Stimulated activated CD8-positive, alpha-beta memory T cell treated with anti-CD3 and anti-CD28 coated beads, Interleukin-12 subunit alpha, Interleukin-12 subunit beta, amount 100 ng/mL, for 4 hours (primary cell): ENCODE measurements around the gene GDNF.

Experiments used
- DNase-seq: peaks from one replicate; pipeline ENCODE4 v3.0.0-alpha.2; 2020; ENCODE audit warnings: low read depth

The GDNF gene

DNA sequence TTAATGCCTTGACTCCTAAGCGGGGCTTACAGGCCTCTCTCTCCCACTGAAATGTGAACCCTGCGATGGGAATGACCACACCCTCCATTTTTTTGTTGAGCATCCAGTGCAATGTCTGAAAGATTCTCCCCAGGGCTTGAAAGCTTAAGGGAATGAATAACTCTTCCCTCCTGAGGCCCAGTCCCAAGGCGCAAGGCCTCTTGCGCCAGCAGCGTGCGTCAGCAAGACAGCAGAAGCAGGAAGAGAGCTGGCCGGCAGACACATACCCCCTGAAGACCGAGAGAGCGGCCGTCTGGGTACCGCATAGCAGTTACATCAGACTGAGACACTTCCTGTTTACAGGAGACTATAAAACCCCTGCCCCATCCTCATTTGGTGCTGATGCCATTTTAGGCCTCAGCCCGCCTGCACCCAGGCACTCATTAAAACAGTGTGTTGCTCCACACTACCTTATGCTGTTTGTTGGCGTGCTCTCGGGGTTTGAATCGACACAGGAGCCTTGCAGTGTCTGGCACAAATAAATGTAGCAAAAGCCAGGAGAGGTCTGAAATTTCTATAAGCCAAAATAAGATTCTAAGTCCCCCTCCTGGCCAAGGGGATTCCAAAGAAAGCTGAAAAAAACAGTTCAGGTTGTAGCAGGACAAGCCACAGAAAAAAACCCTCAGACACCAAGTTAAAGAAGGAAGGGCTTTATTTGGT lies 62.3 kb downstream of the GDNF start:
- no peak for DNase-seq

GRCh38 chr5:37776826-37777225 lies 63.0 kb downstream of the GDNF start:
- no peak for DNase-seq

- no peak for DNase-seq
Observed at GRCh38 chr5:37774912-37775483, 64.8 kb downstream of the GDNF start.

GRCh38 chr5:37773809-37774208 lies 66.0 kb downstream of the GDNF start:
- DNase-seq = no peak

GRCh38 chr5:37772255-37772654 lies 67.6 kb downstream of the GDNF start:
- DNase-seq = no peak

DNA sequence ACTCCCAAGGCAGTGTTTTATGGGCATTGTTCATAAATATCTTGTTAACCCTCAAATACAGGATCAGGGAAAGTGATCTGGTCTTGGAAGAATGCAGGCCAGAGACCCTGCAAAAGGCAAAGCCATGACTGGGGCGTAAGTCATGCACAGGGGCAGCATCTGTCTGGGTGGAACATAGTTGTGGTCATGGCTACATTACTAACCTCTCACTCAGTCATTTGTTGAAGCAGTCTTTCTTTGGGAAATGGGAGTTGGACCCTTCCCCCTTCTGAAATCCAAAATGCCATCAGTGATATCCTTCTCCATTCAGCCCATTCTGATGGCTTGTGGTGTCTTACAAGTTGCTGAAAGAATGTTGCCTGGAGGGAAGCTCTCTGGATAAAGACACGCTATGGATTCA lies 68.1 kb downstream of the GDNF start:
- no peak for DNase-seq

GRCh38 chr5:37771203-37771611 lies 68.6 kb downstream of the GDNF start:
- no peak for DNase-seq

DNA sequence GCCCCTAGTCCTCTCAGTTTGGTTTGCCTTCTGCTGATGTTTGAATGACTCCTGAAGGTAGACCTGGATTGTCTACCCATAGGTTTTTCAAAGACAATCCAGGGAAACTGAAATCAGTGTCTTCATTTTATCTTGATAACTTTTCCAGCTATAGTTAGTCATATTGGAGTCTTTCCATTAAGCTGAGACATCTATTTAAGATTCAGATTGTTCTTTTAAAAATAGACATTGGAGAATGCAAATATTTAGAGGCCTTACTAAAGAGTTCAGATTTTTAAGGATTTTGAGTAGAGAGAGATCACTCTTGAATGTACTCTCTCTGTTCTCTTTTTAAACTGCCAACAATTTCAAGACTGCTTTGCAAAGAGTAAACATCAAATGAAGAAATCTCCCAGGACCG lies 69.1 kb downstream of the GDNF start:
- DNase-seq = no peak

GRCh38 chr5:37769840-37770239 lies 70.0 kb downstream of the GDNF start:
- no peak for DNase-seq

DNA sequence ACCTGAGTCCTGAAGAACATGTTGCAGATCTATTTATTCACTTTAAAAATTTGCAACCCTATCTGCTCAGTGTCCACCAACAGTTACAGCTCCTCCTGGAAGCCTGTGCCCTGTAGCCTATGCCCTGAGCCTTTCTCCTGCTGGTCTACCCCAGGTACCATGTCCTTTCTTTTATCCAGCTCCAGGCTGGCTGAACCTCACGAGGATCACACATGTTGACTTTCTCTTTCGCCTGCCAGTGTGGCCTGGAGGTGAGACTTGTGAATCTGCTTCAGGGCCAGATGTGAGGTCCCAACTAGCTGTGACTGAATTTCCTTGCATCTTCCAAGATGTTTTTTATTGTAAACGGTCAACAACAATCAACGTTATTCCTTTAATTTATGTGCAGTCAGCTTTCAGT lies 70.7 kb downstream of the GDNF start:
- no peak for DNase-seq

GRCh38 chr5:37768371-37768770 lies 71.5 kb downstream of the GDNF start:
- DNase-seq = no peak

GRCh38 chr5:37767961-37768360 lies 71.9 kb downstream of the GDNF start:
- no peak for DNase-seq

GRCh38 chr5:37767251-37767650 lies 72.6 kb downstream of the GDNF start:
- DNase-seq = no peak
